Neural cell (in vitro differentiated cells): ENCODE results near the gene INSR.

Experiments
- EP300 ChIP-seq: fragments of 450-650 bp; conservative IDR thresholded peaks from 2 replicates; pipeline ENCODE4 v1.6.1; 2014; ENCODE audit warnings: antibody characterized with exemption, mild to moderate bottlenecking, moderate library complexity; ENCODE audit not compliant: poor library complexity, severe bottlenecking
- EZH2 ChIP-seq: fragments of 200-600, 300-800 bp; shearing (Covaris generic), sonication (generic); IDR thresholded peaks from 2 replicates; pipeline ENCODE4 v1.6.1; 2014; ENCODE audit warnings: antibody characterized with exemption, low read length, borderline replicate concordance, mild to moderate bottlenecking; ENCODE audit not compliant: insufficient read depth, poor library complexity, severe bottlenecking
- MXI1 ChIP-seq: fragments of 450-650 bp; conservative IDR thresholded peaks from 2 replicates; pipeline ENCODE4 v1.6.1; 2014; ENCODE audit warnings: antibody characterized with exemption, mild to moderate bottlenecking; ENCODE audit not compliant: poor library complexity, severe bottlenecking
- POLR2AphosphoS5 ChIP-seq: IDR thresholded peaks from 2 replicates; pipeline ENCODE4 v1.6.1; 2012
- RAD21 ChIP-seq: fragments of 450-650 bp; conservative IDR thresholded peaks from 2 replicates; pipeline ENCODE4 v1.6.1; 2014; ENCODE audit warnings: antibody characterized with exemption, mild to moderate bottlenecking, moderate library complexity
- TF ChIP-seq, protein P1 (sequence below): IDR thresholded peaks from 2 replicates; pipeline ENCODE4 v1.6.1; 2012; ENCODE audit warnings: borderline replicate concordance
- TF ChIP-seq, protein P2 (sequence below): fragments of 450-650 bp; IDR thresholded peaks from 2 replicates; pipeline ENCODE4 v1.5.1; 2014; ENCODE audit warnings: antibody characterized with exemption, mild to moderate bottlenecking, moderate library complexity; ENCODE audit not compliant: poor library complexity, severe bottlenecking

DNA sequence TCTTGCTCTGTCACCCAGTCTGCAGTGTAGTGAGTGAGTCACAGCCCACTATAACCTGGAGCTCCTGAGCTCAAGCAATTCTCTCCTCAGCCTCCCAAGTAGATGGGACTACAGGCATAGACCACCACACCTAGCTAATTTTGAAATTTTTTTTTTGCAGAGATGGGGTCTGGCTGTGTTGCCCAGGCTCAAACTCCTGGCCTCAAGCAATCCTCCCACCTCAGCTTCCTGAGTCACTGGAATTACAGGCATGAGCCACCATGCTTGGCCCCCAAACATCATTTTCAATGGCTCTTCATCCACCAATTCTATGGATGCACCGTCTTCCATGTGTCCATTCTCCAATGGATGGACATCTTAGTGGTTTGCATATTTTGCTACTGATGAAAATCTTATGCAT lies 155.8 kb downstream of the INSR start:
- TF ChIP-seq EP300: no peak
- TF ChIP-seq, protein P1, sequence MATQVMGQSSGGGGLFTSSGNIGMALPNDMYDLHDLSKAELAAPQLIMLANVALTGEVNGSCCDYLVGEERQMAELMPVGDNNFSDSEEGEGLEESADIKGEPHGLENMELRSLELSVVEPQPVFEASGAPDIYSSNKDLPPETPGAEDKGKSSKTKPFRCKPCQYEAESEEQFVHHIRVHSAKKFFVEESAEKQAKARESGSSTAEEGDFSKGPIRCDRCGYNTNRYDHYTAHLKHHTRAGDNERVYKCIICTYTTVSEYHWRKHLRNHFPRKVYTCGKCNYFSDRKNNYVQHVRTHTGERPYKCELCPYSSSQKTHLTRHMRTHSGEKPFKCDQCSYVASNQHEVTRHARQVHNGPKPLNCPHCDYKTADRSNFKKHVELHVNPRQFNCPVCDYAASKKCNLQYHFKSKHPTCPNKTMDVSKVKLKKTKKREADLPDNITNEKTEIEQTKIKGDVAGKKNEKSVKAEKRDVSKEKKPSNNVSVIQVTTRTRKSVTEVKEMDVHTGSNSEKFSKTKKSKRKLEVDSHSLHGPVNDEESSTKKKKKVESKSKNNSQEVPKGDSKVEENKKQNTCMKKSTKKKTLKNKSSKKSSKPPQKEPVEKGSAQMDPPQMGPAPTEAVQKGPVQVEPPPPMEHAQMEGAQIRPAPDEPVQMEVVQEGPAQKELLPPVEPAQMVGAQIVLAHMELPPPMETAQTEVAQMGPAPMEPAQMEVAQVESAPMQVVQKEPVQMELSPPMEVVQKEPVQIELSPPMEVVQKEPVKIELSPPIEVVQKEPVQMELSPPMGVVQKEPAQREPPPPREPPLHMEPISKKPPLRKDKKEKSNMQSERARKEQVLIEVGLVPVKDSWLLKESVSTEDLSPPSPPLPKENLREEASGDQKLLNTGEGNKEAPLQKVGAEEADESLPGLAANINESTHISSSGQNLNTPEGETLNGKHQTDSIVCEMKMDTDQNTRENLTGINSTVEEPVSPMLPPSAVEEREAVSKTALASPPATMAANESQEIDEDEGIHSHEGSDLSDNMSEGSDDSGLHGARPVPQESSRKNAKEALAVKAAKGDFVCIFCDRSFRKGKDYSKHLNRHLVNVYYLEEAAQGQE: no peak
- TF ChIP-seq, protein P2, sequence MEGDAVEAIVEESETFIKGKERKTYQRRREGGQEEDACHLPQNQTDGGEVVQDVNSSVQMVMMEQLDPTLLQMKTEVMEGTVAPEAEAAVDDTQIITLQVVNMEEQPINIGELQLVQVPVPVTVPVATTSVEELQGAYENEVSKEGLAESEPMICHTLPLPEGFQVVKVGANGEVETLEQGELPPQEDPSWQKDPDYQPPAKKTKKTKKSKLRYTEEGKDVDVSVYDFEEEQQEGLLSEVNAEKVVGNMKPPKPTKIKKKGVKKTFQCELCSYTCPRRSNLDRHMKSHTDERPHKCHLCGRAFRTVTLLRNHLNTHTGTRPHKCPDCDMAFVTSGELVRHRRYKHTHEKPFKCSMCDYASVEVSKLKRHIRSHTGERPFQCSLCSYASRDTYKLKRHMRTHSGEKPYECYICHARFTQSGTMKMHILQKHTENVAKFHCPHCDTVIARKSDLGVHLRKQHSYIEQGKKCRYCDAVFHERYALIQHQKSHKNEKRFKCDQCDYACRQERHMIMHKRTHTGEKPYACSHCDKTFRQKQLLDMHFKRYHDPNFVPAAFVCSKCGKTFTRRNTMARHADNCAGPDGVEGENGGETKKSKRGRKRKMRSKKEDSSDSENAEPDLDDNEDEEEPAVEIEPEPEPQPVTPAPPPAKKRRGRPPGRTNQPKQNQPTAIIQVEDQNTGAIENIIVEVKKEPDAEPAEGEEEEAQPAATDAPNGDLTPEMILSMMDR: no peak
- no peak for TF ChIP-seq EZH2
- no peak for TF ChIP-seq POLR2AphosphoS5
- TF ChIP-seq MXI1: no peak
- TF ChIP-seq RAD21: no peak
